ENCODE data around the gene KIF16B.

- TF ChIP-seq POLR2A (IDR thresholded peaks at IDR 0.05): no peak
- TF ChIP-seq, protein P1, sequence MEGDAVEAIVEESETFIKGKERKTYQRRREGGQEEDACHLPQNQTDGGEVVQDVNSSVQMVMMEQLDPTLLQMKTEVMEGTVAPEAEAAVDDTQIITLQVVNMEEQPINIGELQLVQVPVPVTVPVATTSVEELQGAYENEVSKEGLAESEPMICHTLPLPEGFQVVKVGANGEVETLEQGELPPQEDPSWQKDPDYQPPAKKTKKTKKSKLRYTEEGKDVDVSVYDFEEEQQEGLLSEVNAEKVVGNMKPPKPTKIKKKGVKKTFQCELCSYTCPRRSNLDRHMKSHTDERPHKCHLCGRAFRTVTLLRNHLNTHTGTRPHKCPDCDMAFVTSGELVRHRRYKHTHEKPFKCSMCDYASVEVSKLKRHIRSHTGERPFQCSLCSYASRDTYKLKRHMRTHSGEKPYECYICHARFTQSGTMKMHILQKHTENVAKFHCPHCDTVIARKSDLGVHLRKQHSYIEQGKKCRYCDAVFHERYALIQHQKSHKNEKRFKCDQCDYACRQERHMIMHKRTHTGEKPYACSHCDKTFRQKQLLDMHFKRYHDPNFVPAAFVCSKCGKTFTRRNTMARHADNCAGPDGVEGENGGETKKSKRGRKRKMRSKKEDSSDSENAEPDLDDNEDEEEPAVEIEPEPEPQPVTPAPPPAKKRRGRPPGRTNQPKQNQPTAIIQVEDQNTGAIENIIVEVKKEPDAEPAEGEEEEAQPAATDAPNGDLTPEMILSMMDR (IDR thresholded peaks at IDR 0.05): no peak
These were observed 255.5 kb downstream of the KIF16B start for GRCh38 chr20:16317445-16318362.

Data from stomach (tissue), 4 donors.